ENCODE measurements around the gene EXOC4. TPM values are rescaled to one million over a fixed set of nuclear protein-coding genes. Genes with fewer than 3 reads are reported as not detected.

EXOC4 gene
- total RNA-seq, 1 experiment from 2014 or later = 91.9 TPM

- no peak overlapping the region for H3K27ac Mint-ChIP-seq (ENCODE audit: unreplicated experiment)
- TF ChIP-seq CTCF (IDR thresholded peaks at IDR 0.05; ENCODE audit: unreplicated experiment) = no peak
- H3K27me3 Mint-ChIP-seq (ENCODE audit: unreplicated experiment) = no peaks in the 10 kb centered on the region
- intact Hi-C loops (cut with micrococcal nuclease; ENCODE audit: unreplicated experiment) = no loop called here
- no peak for DNase-seq
- no peaks in the 10 kb centered on the region for H3K36me3 Mint-ChIP-seq (ENCODE audit: insufficient read depth, unreplicated experiment)
- H3K9me3 Mint-ChIP-seq (ENCODE audit: low read depth, unreplicated experiment) = no peaks in the 10 kb centered on the region
- CTCF ChIA-PET = no interaction called here
- no peak overlapping the region for H3K4me3 Mint-ChIP-seq (ENCODE audit: low read depth, unreplicated experiment)
- no peaks in the 10 kb centered on the region for H3K4me1 Mint-ChIP-seq (ENCODE audit: low read depth, unreplicated experiment)
- no TSS peak for BruUV-seq (replicated peaks)
Measured at GRCh38 chr7:133428326-133428725, 175.4 kb downstream of the EXOC4 start.

- no peak overlapping the region for H3K4me3 Mint-ChIP-seq (ENCODE audit: low read depth, unreplicated experiment)
- CTCF ChIA-PET = no interaction called here
- no peaks in the 10 kb centered on the region for H3K27me3 Mint-ChIP-seq (ENCODE audit: unreplicated experiment)
- H3K27ac Mint-ChIP-seq (ENCODE audit: unreplicated experiment) = no peak overlapping the region
- TF ChIP-seq CTCF (IDR thresholded peaks at IDR 0.05; ENCODE audit: unreplicated experiment) = no peak
- no peaks in the 10 kb centered on the region for H3K9me3 Mint-ChIP-seq (ENCODE audit: low read depth, unreplicated experiment)
- intact Hi-C loops (cut with micrococcal nuclease; ENCODE audit: unreplicated experiment) = no loop called here
- no TSS peak for BruUV-seq (replicated peaks)
- H3K4me1 Mint-ChIP-seq (ENCODE audit: low read depth, unreplicated experiment) = no peaks in the 10 kb centered on the region
- DNase-seq = no peak
- H3K36me3 Mint-ChIP-seq (ENCODE audit: insufficient read depth, unreplicated experiment) = no peaks in the 10 kb centered on the region
Measured at GRCh38 chr7:133428876-133429275, 176.0 kb downstream of the EXOC4 start.

GRCh38 chr7:133429371-133429770 lies 176.5 kb downstream of the EXOC4 start:
- Mint-ChIP-seq H3K9me3 (ENCODE audit: low read depth, unreplicated experiment) (no peaks in the 10 kb centered on the region), H3K27ac (ENCODE audit: unreplicated experiment) (no peak overlapping the region), H3K4me3 (ENCODE audit: low read depth, unreplicated experiment) (no peak overlapping the region), H3K4me1 (ENCODE audit: low read depth, unreplicated experiment) (no peaks in the 10 kb centered on the region), H3K27me3 (ENCODE audit: unreplicated experiment) (no peaks in the 10 kb centered on the region), H3K36me3 (ENCODE audit: insufficient read depth, unreplicated experiment) (no peaks in the 10 kb centered on the region)
- intact Hi-C loops (cut with micrococcal nuclease; ENCODE audit: unreplicated experiment) = no loop called here
- no peak for DNase-seq
- no TSS peak for BruUV-seq (replicated peaks)
- TF ChIP-seq CTCF (IDR thresholded peaks at IDR 0.05; ENCODE audit: unreplicated experiment) = no peak
- CTCF ChIA-PET = no interaction called here

GRCh38 chr7:133431134-133431724 lies 178.4 kb downstream of the EXOC4 start:
- H3K4me1 Mint-ChIP-seq (ENCODE audit: low read depth, unreplicated experiment) = peaks cover 11% of the 10 kb centered on the region
- intact Hi-C loops (cut with micrococcal nuclease; ENCODE audit: unreplicated experiment) = loop anchor here (5.0 kb wide), 1 partner anchor 849 kb away; no protein-coding TSS in a partner anchor
- BruUV-seq (replicated peaks) = no TSS peak
- no peak overlapping the region for H3K27ac Mint-ChIP-seq (ENCODE audit: unreplicated experiment)
- H3K4me3 Mint-ChIP-seq (ENCODE audit: low read depth, unreplicated experiment) = no peak overlapping the region
- no peaks in the 10 kb centered on the region for H3K9me3 Mint-ChIP-seq (ENCODE audit: low read depth, unreplicated experiment)
- no peaks in the 10 kb centered on the region for H3K36me3 Mint-ChIP-seq (ENCODE audit: insufficient read depth, unreplicated experiment)
- CTCF ChIA-PET = no interaction called here
- no peak for DNase-seq
- TF ChIP-seq CTCF (IDR thresholded peaks at IDR 0.05; ENCODE audit: unreplicated experiment) = no peak
- H3K27me3 Mint-ChIP-seq (ENCODE audit: unreplicated experiment) = no peaks in the 10 kb centered on the region

All from Calu3 (cell line).